GM18861 (cell line): ENCODE measurements around the gene IL4.

ENCODE experiments used
- ATAC-seq: cut with Tn5 transposase; IDR thresholded peaks from one replicate; pipeline ENCODE4 v1.9.1; 2021; ENCODE audit not compliant: unreplicated experiment

IL4 gene

DNA sequence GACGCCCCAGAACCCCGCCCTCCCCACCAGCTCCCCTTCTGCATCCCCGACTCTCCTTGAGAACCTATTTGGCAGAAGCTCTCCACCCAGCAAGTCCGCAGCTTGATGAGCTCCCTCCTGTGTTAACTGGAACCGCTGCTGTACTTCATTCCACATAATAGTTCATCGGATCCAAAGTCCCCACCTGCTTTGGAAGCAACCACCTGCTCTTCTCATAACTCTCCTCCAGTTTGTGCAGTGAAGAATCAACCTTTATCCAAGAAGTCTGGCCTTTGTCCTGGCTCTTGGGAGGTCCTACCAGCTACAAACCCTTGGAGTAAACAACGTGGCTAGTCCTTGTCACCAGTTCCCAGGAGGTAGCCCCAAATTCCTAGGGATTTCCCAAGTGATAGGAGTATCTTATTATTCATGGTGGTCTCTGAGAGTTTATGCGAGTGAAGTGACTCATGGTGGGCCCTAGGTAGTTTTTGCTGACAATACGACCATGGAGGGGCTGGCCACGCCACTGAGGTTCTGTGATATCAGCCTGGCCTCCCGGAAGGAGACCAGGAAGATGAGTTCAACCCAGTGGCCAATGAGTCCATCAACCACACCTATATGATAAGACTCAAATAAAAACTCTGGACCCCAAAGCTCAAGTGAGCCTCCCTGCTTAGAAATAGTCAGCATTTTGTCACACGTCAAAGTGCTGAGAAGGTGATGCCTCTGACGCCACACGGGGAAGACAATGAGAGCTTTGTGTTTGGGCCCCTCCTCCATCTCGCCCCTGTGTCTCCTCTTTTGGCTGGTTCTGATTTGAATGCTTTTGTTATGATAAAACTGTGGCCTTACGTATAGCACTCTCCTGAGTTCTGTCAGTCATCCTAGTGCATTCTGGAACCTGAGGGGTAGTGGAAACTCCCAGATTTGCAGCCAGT is 3.6 kb upstream of the IL4 start:
- ATAC-seq = no peak

DNA sequence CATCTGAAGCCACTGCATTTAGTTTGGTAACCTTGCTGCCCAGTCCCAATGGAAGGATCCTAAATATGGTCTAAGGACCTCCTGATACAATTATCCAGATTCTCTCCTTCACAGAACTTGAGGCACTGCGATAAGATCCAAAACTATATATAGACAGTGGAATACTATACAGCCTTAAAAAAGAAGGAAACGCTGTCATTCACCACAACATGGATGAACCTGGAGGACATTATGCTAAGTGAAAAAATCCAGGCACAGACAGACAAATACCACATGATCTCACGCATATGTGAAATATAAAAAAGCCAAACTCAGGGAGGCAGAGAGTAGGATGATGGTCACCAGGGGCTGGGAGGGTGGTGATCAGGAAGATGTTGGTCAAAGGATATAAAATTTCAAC is 2.8 kb upstream of the IL4 start:
- ATAC-seq = no peak

- ATAC-seq = no peak
These were observed 301 bp upstream of the IL4 start for GRCh38 chr5:132673488-132673887.

DNA sequence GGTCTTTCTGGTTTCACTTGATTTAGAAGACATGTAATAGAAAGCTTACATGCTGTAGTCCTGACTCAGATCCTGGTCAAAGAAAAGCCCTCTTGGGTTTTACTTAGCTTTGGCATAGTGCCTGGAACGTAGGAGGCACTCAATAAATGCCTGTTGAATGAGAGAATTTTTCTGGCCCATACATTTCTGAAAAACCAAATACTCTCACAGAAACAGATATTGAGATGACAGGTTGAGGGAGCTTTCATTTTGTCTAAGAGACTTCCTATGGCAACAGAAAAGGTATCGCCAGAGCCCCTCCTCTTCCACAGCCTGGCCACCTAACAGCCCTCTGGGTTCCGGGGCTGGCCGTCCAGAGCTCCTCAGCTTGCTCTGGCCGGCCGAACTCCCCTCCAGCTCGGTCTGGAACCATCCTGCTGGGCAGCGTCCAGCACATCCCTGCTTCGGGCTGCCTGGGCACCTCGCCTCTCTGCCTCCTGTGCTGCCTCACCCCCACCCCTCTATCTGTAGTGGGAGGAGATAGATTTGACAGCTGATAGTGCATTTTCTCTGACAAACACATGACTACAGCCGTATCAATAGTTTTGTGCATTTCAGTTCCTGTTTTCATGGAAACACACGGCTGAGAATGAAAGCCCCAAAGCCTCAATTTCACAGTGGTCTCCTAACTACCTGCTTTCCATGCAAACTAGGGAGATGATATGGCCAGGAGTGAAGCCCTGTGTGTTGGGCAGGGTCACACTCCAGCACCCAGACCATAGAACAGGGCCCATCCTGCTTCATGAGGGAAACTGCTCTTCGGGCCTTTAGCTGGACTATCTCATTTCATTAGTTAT is 1.1 kb downstream of the IL4 start:
- peak; percentile 69 for ATAC-seq

- no peak for ATAC-seq
These were observed 2.3 kb downstream of the IL4 start for GRCh38 chr5:132675936-132676689.

DNA sequence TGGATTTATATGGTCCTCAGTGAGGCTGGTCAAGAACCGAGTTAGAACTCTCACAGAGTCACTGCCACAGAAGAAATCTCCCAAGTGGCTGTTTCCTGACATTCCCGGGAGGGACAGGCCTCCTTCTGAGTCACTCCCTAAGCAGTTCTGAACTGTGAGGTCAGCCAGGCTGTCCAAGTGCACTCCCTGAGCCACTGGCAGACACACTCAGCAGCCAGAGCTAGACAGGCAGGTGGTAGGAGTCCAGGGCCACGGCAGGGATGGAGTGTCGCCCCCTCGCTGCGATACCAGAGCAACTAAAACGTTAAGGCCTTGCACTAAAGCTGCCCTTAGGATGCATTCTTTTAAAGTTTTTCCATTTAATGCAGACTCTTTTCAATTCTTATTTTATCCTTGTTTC is 3.4 kb downstream of the IL4 start:
- ATAC-seq = no peak

DNA sequence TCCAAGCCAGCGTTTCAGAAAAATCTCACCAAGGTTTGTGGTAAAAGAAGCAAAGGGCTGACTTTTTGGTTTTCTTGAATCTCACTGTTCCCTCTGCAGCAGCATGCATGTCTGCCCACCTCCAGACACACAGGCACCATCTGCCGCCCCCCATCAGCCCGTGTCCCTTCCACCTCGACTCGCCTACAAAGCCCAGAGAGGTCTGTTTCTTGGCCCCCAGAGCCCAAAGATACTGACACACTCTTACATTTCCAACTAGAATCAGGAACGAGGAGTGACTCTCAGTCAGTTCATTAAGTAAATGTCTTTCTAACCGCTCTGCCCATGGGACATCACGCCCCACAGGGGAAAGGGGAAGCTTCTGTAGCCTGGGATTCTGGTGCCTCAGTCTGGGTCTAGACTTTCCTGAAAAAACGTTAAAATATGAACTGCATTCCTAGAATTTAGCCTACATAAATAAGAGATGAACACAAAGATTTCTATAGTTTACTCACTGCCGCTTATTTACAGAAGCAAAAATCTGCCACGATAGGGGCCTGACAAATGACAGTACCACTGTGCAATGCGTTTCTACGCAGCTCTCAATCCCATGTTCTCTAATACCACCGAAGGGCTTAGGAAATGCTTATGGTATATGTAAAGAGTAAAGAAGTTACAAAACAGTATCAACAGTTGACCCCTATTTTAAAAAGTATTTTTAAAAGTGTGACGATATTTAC is 4.1 kb downstream of the IL4 start:
- no peak for ATAC-seq

GRCh38 chr5:132678735-132679134 is 4.9 kb downstream of the IL4 start:
- ATAC-seq = no peak

GRCh38 chr5:132679166-132679565 is 5.4 kb downstream of the IL4 start:
- no peak for ATAC-seq

DNA sequence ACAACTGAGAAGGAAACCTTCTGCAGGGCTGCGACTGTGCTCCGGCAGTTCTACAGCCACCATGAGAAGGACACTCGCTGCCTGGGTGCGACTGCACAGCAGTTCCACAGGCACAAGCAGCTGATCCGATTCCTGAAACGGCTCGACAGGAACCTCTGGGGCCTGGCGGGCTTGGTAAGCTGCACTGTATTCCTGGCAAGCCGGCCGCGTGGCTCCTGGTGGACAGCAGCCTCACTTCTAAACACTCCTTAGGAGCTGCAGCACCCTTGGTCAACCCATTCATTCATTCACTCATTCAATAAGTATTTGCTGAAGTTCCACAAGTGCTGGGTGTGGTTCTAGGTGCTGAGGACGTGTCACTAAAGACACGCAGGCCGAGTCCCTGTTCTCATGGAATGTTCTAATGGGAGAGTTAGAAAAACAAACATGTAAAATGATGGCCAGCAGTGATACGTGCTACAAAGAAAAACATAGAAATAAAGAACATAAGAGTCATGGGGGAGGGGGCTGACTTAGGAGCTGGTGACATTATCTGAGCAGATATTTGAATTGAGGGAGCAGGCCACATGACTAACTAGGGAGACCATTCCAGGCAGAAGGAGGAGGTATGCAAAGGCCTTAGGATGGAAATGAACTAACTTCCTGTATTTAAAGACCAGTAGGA is 6.1 kb downstream of the IL4 start:
- no peak for ATAC-seq

DNA sequence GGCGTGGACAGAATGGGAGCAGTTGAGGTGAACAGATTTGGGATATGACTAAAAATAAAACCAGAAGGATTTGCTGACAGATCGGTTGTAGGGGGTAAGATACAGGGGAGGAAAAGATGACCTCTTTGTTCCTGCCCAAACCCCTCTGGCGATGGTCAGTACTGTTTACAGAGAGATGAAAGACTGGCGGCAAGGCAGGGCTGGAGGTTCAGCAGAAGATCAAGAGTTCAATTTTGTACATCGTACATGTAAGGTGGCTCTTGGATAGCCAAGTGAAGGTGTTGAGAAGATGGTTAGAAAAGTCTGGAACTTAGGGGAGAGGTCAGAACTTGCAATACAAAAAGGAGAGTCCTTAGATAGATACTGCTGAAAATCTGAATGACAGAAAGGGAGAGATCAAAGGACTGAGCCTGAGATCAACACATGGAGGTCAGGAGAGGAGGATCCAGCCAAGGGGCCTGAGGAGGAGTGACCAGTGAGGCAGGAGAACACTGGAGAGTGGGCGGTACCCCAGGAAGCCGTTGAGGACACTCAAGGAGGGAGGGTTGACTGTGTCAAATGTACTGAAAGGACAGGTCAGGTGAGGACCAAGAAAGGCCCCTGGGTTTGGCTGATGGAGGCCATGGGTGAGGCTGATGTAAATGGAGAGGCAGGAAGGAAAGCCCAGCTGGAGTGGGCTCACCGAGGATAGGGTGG is 7.1 kb downstream of the IL4 start:
- no peak for ATAC-seq

DNA sequence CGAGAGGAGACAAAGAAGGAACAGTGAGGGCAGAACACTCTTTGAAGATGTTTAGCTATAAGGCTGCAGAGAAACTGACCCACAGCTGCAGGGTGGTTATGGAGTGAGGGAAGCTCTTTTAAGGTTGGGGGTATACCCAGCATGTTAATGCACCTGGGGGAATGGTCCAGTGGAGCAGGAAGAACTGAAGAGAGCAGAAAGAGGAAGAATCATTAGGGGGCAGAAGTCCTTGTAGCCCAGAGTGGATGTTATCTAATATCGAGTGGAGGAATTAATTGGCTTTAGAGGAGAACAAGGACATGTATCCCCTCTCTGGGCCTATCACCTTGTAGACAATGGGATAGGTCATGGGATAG is 7.7 kb downstream of the IL4 start:
- ATAC-seq = no peak

- ATAC-seq = no peak
These were observed 8.2 kb downstream of the IL4 start for GRCh38 chr5:132681983-132682382.

- ATAC-seq = no peak
These were observed 10.7 kb downstream of the IL4 start for GRCh38 chr5:132684491-132684890.

GRCh38 chr5:132684922-132685720 is 11.3 kb downstream of the IL4 start:
- ATAC-seq = no peak

DNA sequence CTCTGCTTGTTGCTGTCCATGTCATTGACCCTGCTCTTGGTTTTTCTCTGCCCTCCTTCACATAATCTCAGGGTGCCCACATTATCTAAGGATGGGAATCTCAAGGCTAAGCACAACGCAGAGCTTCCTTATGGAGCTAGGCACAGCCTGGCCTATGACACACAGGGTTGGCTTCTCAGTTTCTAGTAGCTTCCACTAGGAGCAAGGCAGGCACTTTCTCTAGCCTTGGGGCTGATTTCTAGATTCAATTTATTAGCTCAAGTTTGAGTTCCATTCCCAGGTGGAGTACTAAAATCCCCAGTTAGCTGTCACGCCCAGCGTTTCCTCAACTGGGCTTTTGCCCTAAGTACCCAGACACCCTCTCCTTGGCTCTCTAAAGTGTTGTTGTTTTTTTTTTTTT is 12.4 kb downstream of the IL4 start:
- no peak for ATAC-seq

DNA sequence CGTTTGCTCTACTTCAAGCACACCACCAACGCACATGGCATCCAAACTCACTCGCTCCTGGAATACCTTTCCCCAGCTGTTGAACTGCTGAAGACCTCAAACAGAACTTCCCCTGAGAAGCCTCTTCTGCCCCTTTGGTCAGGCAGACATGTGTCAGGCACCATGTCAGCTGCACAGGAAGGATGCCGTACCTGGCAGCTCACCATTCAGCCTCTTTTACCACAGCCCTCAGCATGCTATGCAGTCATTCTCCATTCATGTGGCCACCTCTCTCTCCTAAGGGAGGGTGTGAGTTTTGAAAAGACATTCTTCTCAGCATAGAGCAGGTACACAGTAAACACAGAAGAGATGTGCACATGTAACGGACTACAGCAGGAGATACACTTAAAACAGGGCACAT is 14.2 kb downstream of the IL4 start:
- ATAC-seq = no peak

GRCh38 chr5:132688536-132689339 is 14.9 kb downstream of the IL4 start:
- peak; percentile 55 for ATAC-seq
